Measurements from ENCODE around the gene TCEANC.
"Not testable (repeated sequence)": the region's sequence is repeated elsewhere in the genome, so short reads cannot be mapped to it uniquely, and the experiment has no call there.

TCEANC gene

GRCh38 chrX:13652850-13653693 is at the start of gene TCEANC:
Gene TCEANC (plus strand): TSS chrX:13653141. CDS start chrX:13662509, 9,368 bp downstream.
- DNase-seq = peak; percentile 97

- DNase-seq = no peak
Observed at GRCh38 chrX:13605611-13606010, 47.3 kb upstream of the TCEANC start.

- DNase-seq = no peak
Observed at GRCh38 chrX:13607331-13607995, 45.5 kb upstream of the TCEANC start.

- no peak for DNase-seq
Observed at GRCh38 chrX:13607996-13608365, 45.0 kb upstream of the TCEANC start.

- no peak for DNase-seq
Observed at GRCh38 chrX:13614154-13614553, 38.8 kb upstream of the TCEANC start.

GRCh38 chrX:13620207-13620606 is 32.7 kb upstream of the TCEANC start:
- DNase-seq = no peak

GRCh38 chrX:13622401-13622964 is 30.5 kb upstream of the TCEANC start:
- no peak for DNase-seq

GRCh38 chrX:13627306-13627705 is 25.6 kb upstream of the TCEANC start:
- no peak for DNase-seq

- DNase-seq = not testable (repeated sequence)
Observed at GRCh38 chrX:13637224-13637623, 15.7 kb upstream of the TCEANC start.

GRCh38 chrX:13638021-13638420 is 14.9 kb upstream of the TCEANC start:
- DNase-seq = no peak

- no peak for DNase-seq
Observed at GRCh38 chrX:13638826-13639225, 14.1 kb upstream of the TCEANC start.

- not testable (repeated sequence) for DNase-seq
Observed at GRCh38 chrX:13641684-13642083, 11.3 kb upstream of the TCEANC start.

- no peak for DNase-seq
Observed at GRCh38 chrX:13645464-13646153, 7.3 kb upstream of the TCEANC start.

GRCh38 chrX:13646154-13646549 is 6.8 kb upstream of the TCEANC start:
- DNase-seq = peak; percentile 48

GRCh38 chrX:13647709-13648212 is 5.2 kb upstream of the TCEANC start:
- peak; percentile 73 for DNase-seq

- DNase-seq = not testable (repeated sequence)
Observed at GRCh38 chrX:13648336-13648735, 4.6 kb upstream of the TCEANC start.

GRCh38 chrX:13649838-13650237 is 3.1 kb upstream of the TCEANC start:
- DNase-seq = no peak

GRCh38 chrX:13650318-13650717 is 2.6 kb upstream of the TCEANC start:
- DNase-seq = no peak

GRCh38 chrX:13651150-13651549 is 1.8 kb upstream of the TCEANC start:
- DNase-seq = no peak

- no peak for DNase-seq
Observed at GRCh38 chrX:13652287-13652793, 601 bp upstream of the TCEANC start.

GRCh38 chrX:13654116-13654515 is 1.2 kb downstream of the TCEANC start:
- no peak for DNase-seq

- no peak for DNase-seq
Observed at GRCh38 chrX:13655674-13656073, 2.7 kb downstream of the TCEANC start.

GRCh38 chrX:13658602-13659001 is 5.7 kb downstream of the TCEANC start:
- DNase-seq = peak; percentile 15

Data from CD4-positive, alpha-beta T cell treated with Interleukin-17A for 4 hours (primary cell).